A673 (cell line): ENCODE data around the gene EIF5A2.
"Not testable (repeated sequence)": the region's sequence is repeated elsewhere in the genome, so short reads cannot be mapped to it uniquely, and the experiment has no call there.

Experiments
- EZH2 ChIP-seq: fragments of 200-600 bp; sonication (generic); IDR thresholded peaks from 2 replicates; pipeline ENCODE4 v1.6.1; 2017; ENCODE audit warnings: borderline replicate concordance, low read depth, mild to moderate bottlenecking, mixed read lengths, antibody characterized with exemption, low read length; ENCODE audit not compliant: poor library complexity, severe bottlenecking
- TF ChIP-seq, protein P1 (sequence below): fragments of 300-800, 200-600 bp; sonication (generic); conservative IDR thresholded peaks from 2 replicates; pipeline ENCODE4 v1.5.1; 2017; ENCODE audit warnings: low read depth, mild to moderate bottlenecking, antibody characterized with exemption, low read length, moderate library complexity, mixed read lengths

GRCh38 chr3:170897199-170897598, 11.2 kb downstream of the EIF5A2 start:
- TF ChIP-seq EZH2: not testable (repeated sequence)
- TF ChIP-seq, protein P1, sequence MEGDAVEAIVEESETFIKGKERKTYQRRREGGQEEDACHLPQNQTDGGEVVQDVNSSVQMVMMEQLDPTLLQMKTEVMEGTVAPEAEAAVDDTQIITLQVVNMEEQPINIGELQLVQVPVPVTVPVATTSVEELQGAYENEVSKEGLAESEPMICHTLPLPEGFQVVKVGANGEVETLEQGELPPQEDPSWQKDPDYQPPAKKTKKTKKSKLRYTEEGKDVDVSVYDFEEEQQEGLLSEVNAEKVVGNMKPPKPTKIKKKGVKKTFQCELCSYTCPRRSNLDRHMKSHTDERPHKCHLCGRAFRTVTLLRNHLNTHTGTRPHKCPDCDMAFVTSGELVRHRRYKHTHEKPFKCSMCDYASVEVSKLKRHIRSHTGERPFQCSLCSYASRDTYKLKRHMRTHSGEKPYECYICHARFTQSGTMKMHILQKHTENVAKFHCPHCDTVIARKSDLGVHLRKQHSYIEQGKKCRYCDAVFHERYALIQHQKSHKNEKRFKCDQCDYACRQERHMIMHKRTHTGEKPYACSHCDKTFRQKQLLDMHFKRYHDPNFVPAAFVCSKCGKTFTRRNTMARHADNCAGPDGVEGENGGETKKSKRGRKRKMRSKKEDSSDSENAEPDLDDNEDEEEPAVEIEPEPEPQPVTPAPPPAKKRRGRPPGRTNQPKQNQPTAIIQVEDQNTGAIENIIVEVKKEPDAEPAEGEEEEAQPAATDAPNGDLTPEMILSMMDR: not testable (repeated sequence)
